ENCODE measurements around the gene SEPTIN8.

- TF ChIP-seq EZH2 (IDR thresholded peaks at IDR 0.05; ENCODE audit: borderline replicate concordance, insufficient read depth, low read depth, low read length, poor library complexity, severe bottlenecking) (no peak), CTCF (IDR thresholded peaks at IDR 0.05) (no peak)
Measured at GRCh38 chr5:132825033-132825833, 48.2 kb upstream of the SEPTIN8 start.
